HS-5 (cell line): ENCODE data around the gene ZNF98.

ENCODE experiments used
- DNase-seq: peaks from one replicate; pipeline ENCODE4 v3.0.0-alpha.2; 2012; ENCODE audit warnings: low read depth

The ZNF98 gene

GRCh38 chr19:22422211-22422610 is at the start of gene ZNF98:
Gene ZNF98, minus strand, starts transcription at chr19:22422346. Its CDS starts 122 bp downstream, at chr19:22422224.
- no peak for DNase-seq

DNA sequence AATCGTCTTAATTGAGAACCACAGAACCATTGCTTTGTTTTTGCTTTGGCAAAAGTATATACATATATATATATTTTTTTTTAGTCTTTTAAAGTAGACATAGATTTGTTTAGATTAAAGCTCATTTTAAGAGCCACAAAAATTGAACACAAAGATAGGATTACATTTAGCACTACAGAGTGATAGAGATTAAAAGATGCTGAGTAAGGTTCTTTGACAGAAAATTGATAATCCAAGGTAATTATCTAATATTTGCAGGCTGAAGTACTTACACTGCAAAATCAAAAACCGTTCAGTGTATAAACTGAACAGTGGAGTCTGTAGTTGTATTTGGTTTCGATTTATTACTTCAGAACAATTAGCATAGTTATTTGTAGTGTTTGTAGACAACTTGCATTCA is 24.5 kb upstream of the ZNF98 start:
- no peak for DNase-seq

DNA sequence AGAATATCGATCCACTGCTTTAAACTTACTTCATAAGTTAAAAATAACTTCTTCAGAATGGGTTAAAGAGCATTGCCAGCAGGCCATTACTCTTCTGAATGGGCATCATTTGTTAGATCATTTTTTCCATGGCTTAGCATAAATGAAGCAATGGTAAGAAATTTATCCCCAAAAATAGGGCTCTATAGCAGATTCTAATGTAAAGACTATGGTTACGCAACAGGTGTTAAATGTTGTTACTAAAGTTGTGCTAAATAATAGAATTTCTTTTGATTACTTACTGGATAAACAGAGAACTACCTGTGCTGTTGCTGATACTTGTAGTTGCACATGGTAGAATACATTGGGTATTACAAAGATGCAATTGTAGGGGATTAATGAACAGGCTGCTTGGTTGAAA is 15.9 kb upstream of the ZNF98 start:
- no peak for DNase-seq

DNA sequence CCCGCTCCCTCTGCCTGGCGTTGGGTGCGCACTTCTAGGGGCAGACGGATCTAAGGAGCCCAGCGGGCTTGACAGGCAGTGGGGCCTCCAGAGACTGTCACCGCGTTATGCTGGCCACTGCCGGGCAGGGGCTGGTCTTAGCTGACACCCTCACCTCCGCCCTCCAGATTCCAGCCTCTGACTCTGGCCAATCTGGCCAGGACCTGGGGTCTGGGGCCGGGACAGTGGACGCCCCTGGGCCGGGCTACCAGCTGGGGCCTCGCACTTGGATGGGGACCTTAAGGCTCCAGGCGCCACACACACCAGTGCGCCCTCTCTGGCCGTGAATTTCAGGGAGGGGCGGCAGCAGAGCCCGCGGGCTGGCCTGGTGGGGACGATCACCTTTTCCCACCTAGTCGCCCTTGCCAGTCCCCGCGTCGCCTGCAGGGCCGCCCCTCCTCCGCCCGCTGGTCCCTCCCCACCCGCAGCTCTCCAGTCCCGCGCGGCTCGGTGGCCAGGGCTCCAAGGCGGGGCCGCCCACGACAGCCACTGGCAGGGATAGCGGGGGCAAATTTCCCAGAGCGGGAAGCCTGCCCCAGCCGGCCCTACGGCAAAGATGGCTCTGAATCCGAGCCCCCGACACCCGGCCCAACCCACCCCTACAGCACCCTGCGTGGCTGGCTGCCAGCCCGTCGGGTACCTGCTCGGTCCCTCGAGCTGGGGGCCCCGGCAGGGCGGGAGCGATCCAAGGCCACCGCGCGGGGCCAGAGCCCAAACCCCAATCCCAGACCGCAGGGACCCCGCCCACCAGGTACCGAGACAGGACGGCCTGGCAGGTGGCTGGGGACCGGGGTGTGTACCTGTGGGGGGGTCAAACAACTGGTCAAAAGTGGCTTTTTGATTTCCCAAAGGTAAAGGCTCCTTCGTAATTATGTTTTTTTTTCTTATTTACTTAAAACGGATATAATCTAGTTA is 6.1 kb upstream of the ZNF98 start:
- no peak for DNase-seq

DNA sequence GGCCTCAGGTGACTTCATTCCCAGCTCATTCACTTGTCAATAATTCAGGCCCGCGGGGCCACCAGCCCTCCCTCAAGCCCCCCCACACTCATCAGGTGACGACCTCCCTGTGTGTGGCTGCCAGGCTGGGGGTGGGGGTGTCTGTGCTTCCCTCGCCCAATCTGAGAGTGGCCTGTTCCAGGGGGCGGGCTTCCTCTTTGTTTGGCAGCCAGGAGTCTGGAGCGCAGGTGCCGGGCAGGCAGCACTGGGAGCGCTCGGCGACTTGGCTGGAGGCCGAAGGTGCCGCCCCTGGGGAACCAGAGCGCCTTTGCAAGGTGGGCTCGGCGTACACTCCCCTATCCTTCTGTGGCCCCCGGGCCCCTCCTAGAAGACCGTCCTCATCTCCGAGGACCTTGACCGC is 5.4 kb upstream of the ZNF98 start:
- no peak for DNase-seq

DNA sequence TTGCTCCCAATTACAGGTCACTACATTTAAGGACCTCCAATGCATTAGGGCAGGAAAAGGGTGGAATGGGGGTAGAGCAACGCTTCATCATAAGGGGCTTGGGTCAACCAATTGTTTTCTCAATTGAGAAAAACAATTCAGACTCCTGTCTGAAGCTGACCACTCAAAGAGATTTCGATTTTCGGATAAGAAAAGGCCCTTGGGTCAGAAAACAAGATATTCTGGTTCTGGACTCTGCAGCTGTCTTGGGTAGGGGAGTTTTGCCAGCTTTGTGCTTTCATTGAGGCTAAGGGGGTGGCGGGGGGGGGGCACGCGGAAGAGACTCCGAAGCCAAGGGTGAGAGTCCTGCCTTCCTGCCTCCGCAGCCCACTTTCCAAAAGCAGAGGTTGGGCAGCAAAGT is 4.8 kb upstream of the ZNF98 start:
- DNase-seq = no peak

- DNase-seq = no peak
Measured at GRCh38 chr19:22421797-22422196, 349 bp downstream of the ZNF98 start.

GRCh38 chr19:22354665-22355064 is 67.5 kb downstream of the ZNF98 start:
- no peak for DNase-seq
